GM19324 (cell line): Measurements from ENCODE around the gene PSME1.

Source experiments
- ATAC-seq: cut with Tn5 transposase; IDR thresholded peaks from one replicate; pipeline ENCODE4 v1.9.1; 2021; ENCODE audit warnings: mild to moderate bottlenecking, moderate library complexity; ENCODE audit not compliant: unreplicated experiment, low FRiP score

PSME1 gene

DNA sequence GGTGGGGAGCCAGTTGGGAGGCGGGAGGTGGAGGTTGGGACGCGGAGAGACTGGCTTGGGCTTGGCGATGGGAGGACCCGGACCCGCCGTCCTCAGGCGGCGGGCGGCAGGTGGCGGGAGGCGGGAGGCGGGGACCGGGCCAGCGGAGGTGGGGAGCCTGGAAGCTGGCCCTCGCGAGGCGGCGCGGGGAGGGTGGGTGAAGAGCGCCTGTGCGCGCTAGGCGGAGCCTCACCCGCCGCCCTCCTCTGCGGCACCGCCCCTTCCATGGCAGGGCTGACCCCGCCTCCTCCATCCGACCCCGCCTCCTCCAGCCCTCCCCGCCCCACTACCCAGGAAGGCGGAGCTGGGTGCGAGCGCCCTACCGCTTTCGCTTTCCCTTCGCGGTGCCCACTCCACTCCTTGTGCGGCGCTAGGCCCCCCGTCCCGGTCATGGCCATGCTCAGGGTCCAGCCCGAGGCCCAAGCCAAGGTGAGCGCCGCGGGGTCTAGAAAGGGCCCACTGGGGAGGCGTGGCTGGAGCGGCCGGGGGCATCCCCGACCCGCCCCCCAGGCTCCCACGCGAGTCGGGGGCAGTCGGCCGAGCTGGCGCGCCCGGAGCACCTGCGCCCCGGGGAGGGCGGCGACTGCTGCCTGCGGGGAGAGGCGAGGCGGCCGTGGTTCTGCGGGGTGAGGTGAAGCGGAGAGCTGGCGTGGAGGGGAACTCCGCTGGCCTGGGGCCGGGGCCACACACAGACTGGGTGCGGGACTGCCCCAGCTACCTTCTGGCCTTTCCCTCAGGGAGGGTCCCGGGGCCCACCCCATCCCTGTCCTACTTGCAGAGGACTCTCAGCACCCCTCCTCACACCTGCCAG is at the start of gene PSME1:
Gene PSME1 (plus strand): TSS at position 361 of the 850 bp plus-strand sequence. CDS start 69 bp downstream, at position 430.
- ATAC-seq: peak; percentile 93

GRCh38 chr14:24087004-24087403 is 49.0 kb upstream of the PSME1 start:
- ATAC-seq: no peak

DNA sequence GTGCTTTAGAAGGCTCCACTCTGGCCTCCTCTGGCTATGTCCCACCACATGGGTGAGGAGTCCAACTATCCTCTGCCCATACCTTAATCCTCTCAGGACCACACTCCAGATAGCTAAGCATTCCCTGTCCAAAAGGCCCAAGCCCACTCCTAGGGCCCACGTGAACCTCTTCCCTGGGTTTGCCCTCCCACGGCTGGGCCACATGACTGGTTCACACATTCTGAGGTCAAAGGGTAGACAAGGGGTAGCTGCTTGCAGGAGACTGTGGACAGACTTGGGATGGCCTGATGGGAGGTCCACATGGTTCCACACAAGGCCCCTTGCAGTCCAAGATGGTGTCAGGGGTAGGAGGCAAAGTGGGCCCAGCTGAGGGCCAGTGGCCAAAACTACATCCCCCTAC is 47.9 kb upstream of the PSME1 start:
- no peak for ATAC-seq

- no peak for ATAC-seq
Measured at GRCh38 chr14:24089890-24090289, 46.1 kb upstream of the PSME1 start.

DNA sequence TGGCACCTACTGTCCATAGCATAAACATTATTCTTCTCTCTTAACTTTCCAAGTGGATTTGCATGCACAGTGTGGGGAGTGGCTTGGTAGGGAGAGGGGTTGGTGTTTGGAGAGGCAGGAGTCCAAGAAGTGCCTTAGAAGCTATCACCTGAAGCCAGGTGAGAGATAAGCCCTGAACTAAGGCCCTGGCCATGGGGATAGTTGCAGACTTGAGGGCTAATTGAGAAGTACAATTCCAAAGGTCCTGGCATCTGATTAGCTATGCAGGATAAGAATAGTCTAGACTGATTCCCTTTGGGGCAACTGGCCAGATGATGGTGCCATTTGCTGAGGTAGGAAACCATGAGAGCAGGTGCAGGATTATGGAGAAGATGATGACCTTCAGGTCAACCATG is 43.9 kb upstream of the PSME1 start:
- ATAC-seq: no peak

DNA sequence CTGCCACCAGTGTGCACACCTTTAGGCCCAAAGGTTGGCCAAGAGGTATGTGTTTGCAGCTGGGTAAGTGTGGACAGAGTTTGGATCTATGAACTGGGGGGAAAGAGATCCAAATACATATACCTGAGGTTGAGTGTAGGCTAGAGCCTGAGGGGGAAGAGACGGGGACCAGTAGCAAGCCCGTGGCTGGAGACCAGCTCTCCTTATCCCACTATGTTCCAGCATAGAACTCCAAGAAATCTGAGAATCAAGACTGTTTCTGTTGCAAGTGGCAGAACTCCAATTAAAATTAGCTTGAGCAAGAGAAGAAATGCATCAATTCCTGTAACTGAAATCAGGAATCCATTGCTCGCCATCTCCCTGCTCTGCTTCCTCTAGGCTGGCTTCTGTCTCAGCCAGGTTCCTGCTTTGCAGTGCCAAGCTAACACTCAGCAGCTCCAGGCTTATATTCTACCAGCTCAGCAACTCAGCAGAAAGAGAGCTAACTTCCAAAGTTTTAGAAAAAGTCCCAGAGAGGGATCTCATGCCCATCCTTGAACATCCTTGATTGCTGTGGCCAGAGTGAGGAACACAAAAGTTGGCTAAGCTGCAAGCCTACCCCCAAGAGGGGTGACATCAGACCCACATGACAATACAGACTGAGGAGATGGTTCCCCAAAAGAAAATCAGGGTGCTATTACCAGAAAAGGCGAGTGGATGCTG is 43.3 kb upstream of the PSME1 start:
- no peak for ATAC-seq

DNA sequence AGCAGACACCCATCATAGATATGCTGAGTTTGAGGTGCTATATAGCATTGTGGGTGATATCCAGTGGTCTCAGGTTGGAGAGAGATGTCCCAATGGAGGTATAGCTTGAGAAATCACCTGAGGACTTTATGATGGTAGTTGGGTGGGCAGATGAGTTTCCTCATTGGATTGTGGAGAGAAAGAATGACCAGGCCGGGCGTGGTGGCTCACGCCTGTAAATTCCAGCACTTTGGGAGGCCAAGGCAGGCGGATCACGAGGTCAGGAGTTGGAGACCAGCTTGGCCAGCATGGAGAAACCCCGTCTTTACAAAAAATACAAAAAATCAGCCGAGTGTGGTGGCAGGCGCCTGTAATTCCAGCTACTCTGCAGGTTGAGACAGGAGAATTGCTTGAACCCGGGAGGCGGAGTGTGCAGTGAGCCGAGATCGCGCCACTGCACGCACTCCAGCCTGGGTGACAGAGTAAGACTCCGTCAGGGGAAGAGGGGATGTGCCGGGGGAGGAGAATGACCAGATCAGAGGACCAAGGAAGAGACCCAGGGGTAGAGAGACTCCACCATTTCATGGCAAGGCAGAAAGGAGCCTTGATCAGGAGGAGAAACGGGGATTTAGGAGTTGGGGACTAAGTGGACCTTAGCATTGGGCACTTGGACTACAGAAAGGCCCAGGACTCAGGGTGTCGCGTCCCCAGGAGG is 42.6 kb upstream of the PSME1 start:
- ATAC-seq: no peak

- ATAC-seq: peak; percentile 59
Measured at GRCh38 chr14:24093901-24094840, 41.8 kb upstream of the PSME1 start, which contains the start of gene PCK2. Gene PCK2, plus strand, starts transcription at chr14:24094311. Its CDS starts 95 bp downstream, at chr14:24094406.

DNA sequence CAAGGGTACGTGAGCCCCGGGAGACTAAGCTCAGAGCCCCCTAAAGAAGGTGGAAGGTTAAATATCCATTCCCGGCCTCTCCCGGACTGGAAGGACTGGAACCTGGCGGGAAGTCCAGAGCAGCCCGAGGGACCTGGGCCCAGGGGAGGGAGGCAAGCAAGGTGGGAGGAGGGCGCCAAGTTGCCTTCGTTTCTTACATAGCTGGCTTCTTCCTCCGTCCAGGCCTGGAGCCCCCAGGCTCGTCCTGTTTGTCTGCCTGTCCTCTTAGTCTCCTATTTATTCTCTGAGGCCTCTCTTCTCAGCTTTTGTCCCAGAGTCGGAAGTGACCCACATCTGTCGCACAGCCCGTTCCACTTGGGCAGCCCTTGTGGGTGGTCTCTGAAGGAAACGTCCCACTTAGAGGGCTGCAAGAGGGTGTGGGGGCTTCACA is 41.1 kb upstream of the PSME1 start:
- no peak for ATAC-seq

DNA sequence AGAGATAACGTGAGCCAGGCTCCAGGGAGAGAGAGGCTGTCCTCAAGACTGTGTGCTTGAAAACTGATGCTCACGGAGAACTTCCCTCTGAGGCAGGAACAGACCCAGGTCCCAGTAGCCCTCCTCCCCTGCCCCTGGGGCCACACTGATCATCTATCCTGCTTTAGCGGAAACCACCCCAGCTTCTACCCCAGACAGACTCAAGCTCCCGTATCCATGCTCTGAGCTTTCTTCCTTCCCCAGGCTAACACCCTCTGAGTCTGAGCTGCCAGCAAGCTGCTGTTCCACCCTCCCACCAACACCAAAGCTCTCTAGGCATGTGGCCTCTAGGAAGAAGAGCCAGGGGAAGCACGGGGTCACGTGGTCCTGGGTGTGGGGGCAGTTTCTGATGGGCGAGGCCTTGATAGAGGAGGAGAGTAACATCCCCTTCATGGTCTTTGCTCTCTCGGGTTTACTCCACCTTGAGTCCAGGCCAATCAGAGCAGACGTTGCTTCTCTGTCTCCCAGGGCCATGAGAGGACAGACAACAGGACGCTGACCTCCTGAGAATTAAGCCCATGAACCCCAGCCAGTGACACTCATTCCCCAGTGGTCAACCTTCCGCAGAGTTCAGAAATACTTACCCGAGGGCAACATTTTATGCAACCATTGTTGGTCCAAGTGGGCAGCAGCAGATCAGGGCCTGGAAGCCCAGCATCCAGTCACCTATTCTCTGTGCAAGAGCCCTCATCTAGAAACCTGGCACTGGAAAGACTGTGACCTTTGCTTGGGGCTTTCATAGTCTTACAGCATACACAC is 40.5 kb upstream of the PSME1 start:
- ATAC-seq: peak; percentile 43

- no peak for ATAC-seq
Measured at GRCh38 chr14:24096545-24097181, 39.3 kb upstream of the PSME1 start.

DNA sequence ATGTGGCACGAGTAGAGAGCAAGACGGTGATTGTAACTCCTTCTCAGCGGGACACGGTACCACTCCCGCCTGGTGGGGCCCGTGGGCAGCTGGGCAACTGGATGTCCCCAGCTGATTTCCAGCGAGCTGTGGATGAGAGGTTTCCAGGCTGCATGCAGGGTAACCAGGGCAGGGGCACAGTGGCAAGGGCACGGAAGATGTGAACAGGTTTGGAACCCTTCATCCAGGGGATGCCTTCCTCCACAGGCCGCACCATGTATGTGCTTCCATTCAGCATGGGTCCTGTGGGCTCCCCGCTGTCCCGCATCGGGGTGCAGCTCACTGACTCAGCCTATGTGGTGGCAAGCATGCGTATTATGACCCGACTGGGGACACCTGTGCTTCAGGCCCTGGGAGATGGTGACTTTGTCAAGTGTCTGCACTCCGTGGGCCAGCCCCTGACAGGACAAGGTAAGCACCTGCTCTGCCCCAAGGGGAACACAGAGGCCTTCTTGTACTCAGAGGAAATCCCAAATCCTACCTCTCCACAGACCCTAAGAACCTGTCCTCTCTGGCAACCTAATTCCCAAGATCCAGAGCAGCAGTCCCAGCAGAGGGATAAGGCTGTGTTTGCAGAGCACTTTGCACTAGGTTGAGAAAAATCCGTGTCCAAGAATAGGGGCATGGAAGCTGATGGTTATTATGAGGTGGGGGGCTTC is 37.6 kb upstream of the PSME1 start:
- no peak for ATAC-seq

DNA sequence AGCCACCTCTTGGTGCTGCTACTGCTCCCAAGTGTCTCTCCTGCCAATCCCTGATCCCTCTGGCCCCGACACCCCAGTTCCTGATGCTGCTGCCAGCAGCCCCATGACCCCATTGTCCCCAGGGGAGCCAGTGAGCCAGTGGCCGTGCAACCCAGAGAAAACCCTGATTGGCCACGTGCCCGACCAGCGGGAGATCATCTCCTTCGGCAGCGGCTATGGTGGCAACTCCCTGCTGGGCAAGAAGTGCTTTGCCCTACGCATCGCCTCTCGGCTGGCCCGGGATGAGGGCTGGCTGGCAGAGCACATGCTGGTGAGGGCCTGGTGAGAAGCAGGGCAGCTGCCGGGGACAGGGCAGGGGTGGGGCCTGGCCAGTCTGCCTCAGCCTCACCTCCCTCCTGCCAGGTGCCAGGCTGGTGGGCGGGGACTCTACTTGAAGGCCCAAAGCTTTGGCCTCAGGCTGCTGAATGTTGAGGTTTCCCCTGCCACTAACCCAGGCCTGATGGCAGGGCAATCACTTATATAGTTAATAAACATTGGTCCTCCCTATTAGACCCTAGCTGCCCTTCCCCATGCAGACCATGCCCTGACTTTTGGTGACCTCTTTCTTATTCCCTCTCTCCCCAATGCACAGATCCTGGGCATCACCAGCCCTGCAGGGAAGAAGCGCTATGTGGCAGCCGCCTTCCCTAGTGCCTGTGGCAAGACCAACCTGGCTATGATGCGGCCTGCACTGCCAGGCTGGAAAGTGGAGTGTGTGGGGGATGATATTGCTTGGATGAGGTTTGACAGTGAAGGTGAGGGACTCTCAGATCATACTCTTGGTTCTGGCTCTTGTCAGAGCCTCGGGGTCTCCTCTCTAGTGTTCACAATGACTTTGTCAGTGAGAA is 36.8 kb upstream of the PSME1 start:
- no peak for ATAC-seq

DNA sequence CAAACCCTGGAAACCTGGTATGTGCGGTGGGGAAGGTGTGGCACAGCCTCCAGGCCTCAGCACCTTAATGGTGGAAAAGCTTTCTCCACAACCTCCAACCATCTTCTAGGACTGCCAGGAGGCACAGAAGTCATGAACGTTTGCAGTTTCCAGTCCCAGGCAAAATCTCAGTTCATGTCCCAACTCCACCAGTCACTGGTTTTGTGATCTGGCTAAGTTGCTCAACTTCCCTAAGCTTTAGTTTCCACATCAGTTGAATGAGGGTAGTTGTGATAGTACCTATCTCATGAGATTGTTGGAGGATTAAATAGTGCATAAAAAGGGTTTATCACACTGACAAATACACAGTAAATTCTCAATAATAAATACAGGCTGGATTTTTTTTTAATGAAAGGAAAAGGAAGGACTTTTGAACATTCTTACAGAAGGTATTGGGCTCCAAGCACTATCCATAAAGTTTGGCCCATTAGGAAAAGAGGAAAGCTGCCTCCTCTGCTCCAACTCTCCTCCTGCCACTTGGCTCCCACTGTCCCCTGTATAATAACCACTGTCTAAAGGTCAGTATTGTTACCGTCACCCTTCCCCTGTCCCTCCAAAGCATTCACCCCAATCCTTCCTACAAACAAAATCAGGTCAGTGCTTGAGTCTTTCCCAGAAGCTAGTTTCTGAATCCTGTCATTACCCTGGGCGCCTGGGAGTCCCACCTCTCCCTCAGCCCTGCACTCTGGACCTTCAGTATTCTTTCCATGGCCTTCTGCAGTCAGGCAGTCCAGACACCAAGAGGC is 35.6 kb upstream of the PSME1 start:
- no peak for ATAC-seq

DNA sequence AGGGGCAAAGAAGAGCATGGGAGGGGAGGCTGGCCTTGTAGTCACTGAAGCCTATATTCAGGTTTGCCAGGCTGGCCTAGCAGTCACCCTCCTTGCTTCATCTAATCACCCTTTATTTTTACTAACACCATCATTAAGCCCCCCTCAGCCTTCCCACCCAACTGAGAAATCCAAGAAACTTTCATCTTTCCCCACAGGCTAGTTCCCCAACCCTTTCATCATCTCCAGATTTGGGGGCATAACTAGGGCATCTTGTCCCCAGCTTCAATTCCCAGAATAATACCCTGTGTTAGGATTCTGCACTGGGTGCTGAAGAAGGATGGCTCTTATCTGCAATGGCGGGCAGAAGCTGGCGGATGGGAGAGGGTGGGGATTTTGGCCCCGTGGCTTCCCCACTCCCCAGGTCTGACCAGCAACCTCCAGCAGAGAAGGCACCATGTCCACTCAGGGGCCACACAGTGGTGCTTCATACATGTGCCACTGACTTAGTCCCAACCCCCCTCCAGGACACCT is 35.0 kb upstream of the PSME1 start:
- ATAC-seq: no peak

GRCh38 chr14:24102357-24103048 is 33.5 kb upstream of the PSME1 start:
- no peak for ATAC-seq
